SK-N-SH (cell line): ENCODE results near the gene UBTD1. TPM values are rescaled to one million over a fixed set of nuclear protein-coding genes. Genes with fewer than 3 reads are reported as not detected.

Experiments
- CTCF ChIA-PET: fragments of 300-600, 350-600 bp; formaldehyde crosslinking; extraction: SDS; loops from one replicate; lab custom pipeline; 2021; lab: Yijun Ruan, JAX
- POLR2A ChIA-PET: fragments of 350-600 bp; sonication (Branson Sonifier 250); formaldehyde crosslinking; extraction: SDS; loops from one replicate; lab custom pipeline; 2020; ENCODE audit warnings: antibody characterized with exemption, inconsistent platforms; lab: Yijun Ruan, JAX
- DNase-seq: peaks from one replicate; pipeline ENCODE4 v3.0.0; 2012
- H2AFZ ChIP-seq: fragments of 200-600 bp; sonication (generic); 2 replicates; pipeline ENCODE4 v1.8.1; 2016; ENCODE audit warnings: antibody characterized with exemption, mild to moderate bottlenecking, low read depth
- H3F3A ChIP-seq: fragments of 200-600 bp; sonication (generic); replicated peaks from 2 replicates; pipeline ENCODE3; 2016; ENCODE audit warnings: antibody characterized with exemption, mild to moderate bottlenecking; ENCODE audit not compliant: insufficient read depth
- H3K27ac ChIP-seq, 2 experiments: fragments of 200-500 bp in 1 of 2; fragments of 200-600 bp in 1 of 2; sonication (Bioruptor generic) in 1 of 2; sonication (generic), shearing (Covaris generic) in 1 of 2; 2 replicates each; pipeline versions ENCODE4 v1.5.1 to v1.6.1; 2014 to 2016; ENCODE audit warnings: low read depth in 2 of 2, inconsistent platforms in 1 of 2, low read length in 1 of 2, mild to moderate bottlenecking in 1 of 2, mixed read lengths in 1 of 2
- H3K27me3 ChIP-seq: fragments of 200-600 bp; sonication (generic), shearing (Covaris generic); 2 replicates; pipeline ENCODE4 v1.6.1; 2016; ENCODE audit warnings: mixed run types; ENCODE audit not compliant: insufficient read depth
- H3K36me3 ChIP-seq, 2 experiments: fragments of 200-500 bp in 1 of 2; fragments of 200-600 bp in 1 of 2; sonication (Bioruptor generic) in 1 of 2; sonication (generic) in 1 of 2; replicated peaks in 1 of 2; 2 replicates each; pipeline versions ENCODE3 to v1.5.1; 2014 to 2016; ENCODE audit warnings: low read length in 1 of 2, mild to moderate bottlenecking in 1 of 2; ENCODE audit not compliant: insufficient read depth in 2 of 2, control insufficient read depth in 1 of 2
- H3K4me1 ChIP-seq, 2 experiments: fragments of 200-500 bp in 1 of 2; fragments of 200-600 bp in 1 of 2; sonication (Bioruptor generic) in 1 of 2; sonication (generic), shearing (Covaris generic) in 1 of 2; 2 replicates each; pipeline versions ENCODE4 v1.5.1 to v1.6.1; 2014 to 2016; ENCODE audit warnings: low read depth in 1 of 2, low read length in 1 of 2, mixed run types in 1 of 2; ENCODE audit not compliant: insufficient read depth in 2 of 2, control insufficient read depth in 1 of 2
- H3K4me2 ChIP-seq: fragments of 200-600 bp; sonication (generic), shearing (Covaris generic); 2 replicates; pipeline ENCODE4 v1.6.1; 2017; ENCODE audit warnings: mixed run types
- H3K4me3 ChIP-seq, 2 experiments: fragments of 200-500 bp in 1 of 2; fragments of 200-600 bp in 1 of 2; sonication (Bioruptor generic) in 1 of 2; sonication (generic), shearing (Covaris generic) in 1 of 2; 2 replicates each; pipeline versions ENCODE4 v1.5.1 to v1.8.1; 2014 to 2016; ENCODE audit warnings: low read depth in 2 of 2, inconsistent platforms in 1 of 2, low read length in 1 of 2, mild to moderate bottlenecking in 1 of 2, mixed read lengths in 1 of 2, moderate library complexity in 1 of 2
- H3K79me2 ChIP-seq: fragments of 200-600 bp; sonication (generic); 2 replicates; pipeline ENCODE4 v1.8.1; 2017; ENCODE audit warnings: mild to moderate bottlenecking; ENCODE audit not compliant: insufficient read depth
- H3K9ac ChIP-seq: fragments of 200-600 bp; sonication (generic); 2 replicates; pipeline ENCODE4 v1.6.1; 2017; ENCODE audit warnings: mixed run types
- H3K9me2 ChIP-seq: fragments of 200-600 bp; sonication (generic); 2 replicates; pipeline ENCODE4 v1.6.1; 2017; ENCODE audit warnings: mixed run types
- H3K9me3 ChIP-seq: fragments of 200-600 bp; sonication (generic); 2 replicates; pipeline ENCODE4 v1.6.1; 2017; ENCODE audit warnings: mixed run types, mild to moderate bottlenecking, moderate library complexity
- H4K20me1 ChIP-seq: fragments of 200-600 bp; sonication (generic); 2 replicates; pipeline ENCODE4 v1.6.1; 2017; ENCODE audit warnings: mild to moderate bottlenecking, mixed run types; ENCODE audit not compliant: insufficient read depth
- CHD2 ChIP-seq: fragments of 150-350 bp; IDR thresholded peaks from 2 replicates; pipeline ENCODE4 v1.6.1; 2018; ENCODE audit warnings: low read length; ENCODE audit not compliant: partially characterized antibody
- ELF1 ChIP-seq: IDR thresholded peaks from 2 replicates; pipeline ENCODE4 v1.4.0; 2012
- EP300 ChIP-seq, 2 experiments: IDR thresholded peaks; 2 replicates each; pipeline versions ENCODE4 v1.4.0 to v1.6.1; 2012; ENCODE audit warnings: borderline replicate concordance in 1 of 2, low read depth in 1 of 2, low read length in 1 of 2
- EZH2phosphoT487 ChIP-seq: fragments of 200-600 bp; sonication (generic); IDR thresholded peaks from 2 replicates; pipeline ENCODE4 v1.6.1; 2017; ENCODE audit warnings: low read depth, mixed run types, mild to moderate bottlenecking, antibody characterized with exemption, moderate library complexity, borderline replicate concordance
- FOXJ3 ChIP-seq: sonication (generic); formaldehyde crosslinking; IDR thresholded peaks from 2 replicates; pipeline ENCODE4 v1.5.1; 2020; ENCODE audit warnings: mild to moderate bottlenecking, missing genetic modification reagents
- GATA2 ChIP-seq: sonication (generic); formaldehyde crosslinking; IDR thresholded peaks from 2 replicates; pipeline ENCODE4 v1.5.0; 2020; ENCODE audit warnings: mild to moderate bottlenecking, missing genetic modification reagents
- JUND ChIP-seq: IDR thresholded peaks from 2 replicates; pipeline ENCODE4 v1.4.0; 2012
- MEF2A ChIP-seq: IDR thresholded peaks from 2 replicates; pipeline ENCODE4 v1.4.0; 2012; ENCODE audit warnings: low read depth, borderline replicate concordance
- MXI1 ChIP-seq: IDR thresholded peaks from 2 replicates; pipeline ENCODE4 v1.6.1; 2012; ENCODE audit warnings: mild to moderate bottlenecking, low read depth, low read length, improper control_type of control experiment
- NRF1 ChIP-seq: IDR thresholded peaks from 2 replicates; pipeline ENCODE4 v1.6.1; 2012; ENCODE audit warnings: low read depth, mild to moderate bottlenecking, low read length
- POLR2AphosphoS5 ChIP-seq: IDR thresholded peaks from 2 replicates; pipeline ENCODE4 v1.6.1; 2012; ENCODE audit warnings: low read depth, low read length
- RCOR1 ChIP-seq: fragments of 150-350 bp; IDR thresholded peaks from 2 replicates; pipeline ENCODE4 v1.6.1; 2017; ENCODE audit warnings: antibody characterized with exemption, low read length
- REST ChIP-seq: IDR thresholded peaks from 2 replicates; pipeline ENCODE4 v1.6.1; 2012; ENCODE audit warnings: mild to moderate bottlenecking, low read depth, low read length, moderate library complexity
- RXRA ChIP-seq: IDR thresholded peaks from 2 replicates; pipeline ENCODE4 v1.4.0; 2012; ENCODE audit warnings: low read depth, mild to moderate bottlenecking, borderline replicate concordance
- TCF12 ChIP-seq: IDR thresholded peaks from 2 replicates; pipeline ENCODE4 v1.4.0; 2012
- USF1 ChIP-seq: IDR thresholded peaks from 2 replicates; pipeline ENCODE4 v1.4.0; 2012; ENCODE audit warnings: low read depth, borderline replicate concordance
- USF2 ChIP-seq: fragments of 150-350 bp; IDR thresholded peaks from 2 replicates; pipeline ENCODE4 v1.6.1; 2017; ENCODE audit warnings: antibody characterized with exemption, low read length, low read depth, borderline replicate concordance
- YY1 ChIP-seq: IDR thresholded peaks from 2 replicates; pipeline ENCODE4 v1.4.0; 2012; ENCODE audit warnings: low read depth, mild to moderate bottlenecking
- WGBS: methylation state at CpG from one replicate; pipeline ENCODE4 v1.1.6; 2017; ENCODE audit warnings: low lambda C conversion rate; 5-methylcytosine and 5-hydroxymethylcytosine counted together
- polyA plus RNA-seq, 3 experiments: library from polyadenylated mRNA; depleted of rRNA; stranded (reverse); fragments of >200 nt; gene quantifications; 2 replicates each; pipeline ENCODE4 v1.2.3, GENCODE V29; 2012
- TF ChIP-seq, protein P1 (sequence below): fragments of 200-600 bp; sonication (generic); IDR thresholded peaks from 2 replicates; pipeline ENCODE4 v1.6.1; 2017; ENCODE audit warnings: antibody characterized with exemption, mild to moderate bottlenecking, moderate library complexity
- TF ChIP-seq, protein P2 (sequence below): IDR thresholded peaks from 2 replicates; pipeline ENCODE4 v1.4.0; 2012; ENCODE audit warnings: low read depth, borderline replicate concordance

UBTD1 gene
- polyA plus RNA-seq, 1 of the 3 experiments (the other 2 are of a cell fraction) = 38.8 TPM

GRCh38 chr10:97566336-97566996 lies 67.7 kb downstream of the UBTD1 start:
- Histone ChIP-seq H3F3A (no peaks in the 10 kb centered on the region), H3K9me3 (no peaks in the 10 kb centered on the region), H3K79me2 (no peaks in the 10 kb centered on the region), H3K27ac (no peak overlapping the region), H3K36me3 (peaks cover 0 to 6% of the 10 kb centered on the region in 2 experiments), H2AFZ (no peak overlapping the region), H3K27me3 (no peaks in the 10 kb centered on the region), H4K20me1 (no peaks in the 10 kb centered on the region), H3K9me2 (no peaks in the 10 kb centered on the region), H3K4me3 (no peak overlapping the region), H3K9ac (no peak overlapping the region), H3K4me1 (peaks cover 0 to 16% of the 10 kb centered on the region in 2 experiments; a peak in 1 of 4 replicates), H3K4me2 (no peak overlapping the region)
- 100% methylated on average over 2 of the region's 2 CpGs for WGBS
- no peak for DNase-seq
- ChIA-PET CTCF (no interaction called here), POLR2A (no interaction called here)
- TF ChIP-seq, protein P1, sequence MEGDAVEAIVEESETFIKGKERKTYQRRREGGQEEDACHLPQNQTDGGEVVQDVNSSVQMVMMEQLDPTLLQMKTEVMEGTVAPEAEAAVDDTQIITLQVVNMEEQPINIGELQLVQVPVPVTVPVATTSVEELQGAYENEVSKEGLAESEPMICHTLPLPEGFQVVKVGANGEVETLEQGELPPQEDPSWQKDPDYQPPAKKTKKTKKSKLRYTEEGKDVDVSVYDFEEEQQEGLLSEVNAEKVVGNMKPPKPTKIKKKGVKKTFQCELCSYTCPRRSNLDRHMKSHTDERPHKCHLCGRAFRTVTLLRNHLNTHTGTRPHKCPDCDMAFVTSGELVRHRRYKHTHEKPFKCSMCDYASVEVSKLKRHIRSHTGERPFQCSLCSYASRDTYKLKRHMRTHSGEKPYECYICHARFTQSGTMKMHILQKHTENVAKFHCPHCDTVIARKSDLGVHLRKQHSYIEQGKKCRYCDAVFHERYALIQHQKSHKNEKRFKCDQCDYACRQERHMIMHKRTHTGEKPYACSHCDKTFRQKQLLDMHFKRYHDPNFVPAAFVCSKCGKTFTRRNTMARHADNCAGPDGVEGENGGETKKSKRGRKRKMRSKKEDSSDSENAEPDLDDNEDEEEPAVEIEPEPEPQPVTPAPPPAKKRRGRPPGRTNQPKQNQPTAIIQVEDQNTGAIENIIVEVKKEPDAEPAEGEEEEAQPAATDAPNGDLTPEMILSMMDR = no peak
- TF ChIP-seq EZH2phosphoT487 = no peak
- no peak for TF ChIP-seq USF1
- TF ChIP-seq MXI1 = no peak
- TF ChIP-seq RCOR1 = no peak
- no peak for TF ChIP-seq USF2
- TF ChIP-seq RXRA = no peak
- no peak for TF ChIP-seq REST
- TF ChIP-seq TCF12 = no peak
- no peak for TF ChIP-seq JUND
- no peak for TF ChIP-seq YY1
- TF ChIP-seq MEF2A = no peak
- TF ChIP-seq POLR2AphosphoS5 = no peak
- TF ChIP-seq FOXJ3 = no peak
- TF ChIP-seq, protein P2, sequence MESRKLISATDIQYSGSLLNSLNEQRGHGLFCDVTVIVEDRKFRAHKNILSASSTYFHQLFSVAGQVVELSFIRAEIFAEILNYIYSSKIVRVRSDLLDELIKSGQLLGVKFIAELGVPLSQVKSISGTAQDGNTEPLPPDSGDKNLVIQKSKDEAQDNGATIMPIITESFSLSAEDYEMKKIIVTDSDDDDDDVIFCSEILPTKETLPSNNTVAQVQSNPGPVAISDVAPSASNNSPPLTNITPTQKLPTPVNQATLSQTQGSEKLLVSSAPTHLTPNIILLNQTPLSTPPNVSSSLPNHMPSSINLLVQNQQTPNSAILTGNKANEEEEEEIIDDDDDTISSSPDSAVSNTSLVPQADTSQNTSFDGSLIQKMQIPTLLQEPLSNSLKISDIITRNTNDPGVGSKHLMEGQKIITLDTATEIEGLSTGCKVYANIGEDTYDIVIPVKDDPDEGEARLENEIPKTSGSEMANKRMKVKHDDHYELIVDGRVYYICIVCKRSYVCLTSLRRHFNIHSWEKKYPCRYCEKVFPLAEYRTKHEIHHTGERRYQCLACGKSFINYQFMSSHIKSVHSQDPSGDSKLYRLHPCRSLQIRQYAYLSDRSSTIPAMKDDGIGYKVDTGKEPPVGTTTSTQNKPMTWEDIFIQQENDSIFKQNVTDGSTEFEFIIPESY = no peak
- no peak for TF ChIP-seq CHD2
- no peak for TF ChIP-seq GATA2
- no peak for TF ChIP-seq ELF1
- TF ChIP-seq EP300 (IDR thresholded peaks at IDR 0.05; ENCODE audit: borderline replicate concordance in 1 of 2, low read depth in 1 of 2, low read length in 1 of 2) = no peak
- no peak for TF ChIP-seq NRF1
